Stimulated activated naive CD8-positive, alpha-beta T cell treated with anti-CD3 and anti-CD28 coated beads, Interleukin-15, amount 100 ng/mL, for 72 hours (primary cell): ENCODE measurements around the gene MARK2.

Experiments
- ATAC-seq: fragments of 150-1000 bp; cut with Tn5 transposase; 2 replicates; pipeline ENCODE4 v1.10.0; 2021; ENCODE audit warnings: mild to moderate bottlenecking, moderate library complexity
- DNase-seq, 2 donors: peaks; one replicate each; pipeline ENCODE4 v3.0.0; 2021 to 2022
- H3K27ac Mint-ChIP-seq, 2 donors: one replicate each; pipeline ENCODE4 v1.8.0; 2022; ENCODE audit warnings: mild to moderate bottlenecking in 2 of 2, mixed read lengths in 2 of 2, moderate library complexity in 2 of 2
- H3K27me3 Mint-ChIP-seq: one replicate; pipeline ENCODE4 v1.8.0; 2022; ENCODE audit warnings: mixed read lengths
- H3K4me1 Mint-ChIP-seq: one replicate; pipeline ENCODE4 v1.8.0; 2022; ENCODE audit warnings: mild to moderate bottlenecking, mixed read lengths
- H3K4me3 Mint-ChIP-seq, 2 donors: one replicate each; pipeline ENCODE4 v1.8.0; 2022; ENCODE audit warnings: mild to moderate bottlenecking in 2 of 2, mixed read lengths in 2 of 2, moderate library complexity in 1 of 2
- H3K9me3 Mint-ChIP-seq, 2 donors: one replicate each; pipeline ENCODE4 v1.8.0; 2022; ENCODE audit warnings: mixed read lengths in 2 of 2

Gene MARK2

GRCh38 chr11:63897459-63898146, 58.7 kb downstream of the MARK2 start:
- no peak for ATAC-seq
- Mint-ChIP-seq H3K9me3 (no peaks in the 10 kb centered on the region), H3K27ac (no peak overlapping the region), H3K4me3 (no peak overlapping the region), H3K4me1 (peaks cover under 1% of the 10 kb centered on the region), H3K27me3 (no peaks in the 10 kb centered on the region)
- DNase-seq: no peak

- peak; percentile 58 for ATAC-seq
- Mint-ChIP-seq H3K9me3 (no peaks in the 10 kb centered on the region), H3K4me3 (no peak overlapping the region), H3K4me1 (peaks cover 10% of the 10 kb centered on the region), H3K27ac (peak overlapping the region in 1 of 2 donors; percentile 22), H3K27me3 (no peaks in the 10 kb centered on the region)
- no peak for DNase-seq
Observed at GRCh38 chr11:63901660-63902059, 62.8 kb downstream of the MARK2 start.

GRCh38 chr11:63903884-63904283, 65.0 kb downstream of the MARK2 start:
- ATAC-seq: no peak

GRCh38 chr11:63904743-63905142, 65.8 kb downstream of the MARK2 start:
- Mint-ChIP-seq H3K4me3 (no peak overlapping the region), H3K9me3 (no peaks in the 10 kb centered on the region), H3K27me3 (no peaks in the 10 kb centered on the region), H3K4me1 (peaks cover 18% of the 10 kb centered on the region), H3K27ac (peak overlapping the region; percentile 44 to 52)
- DNase-seq (no peak), ATAC-seq (no peak)

More at GRCh38 chr11:63903884-63904283, 65.0 kb downstream of the MARK2 start:
- Mint-ChIP-seq H3K27me3 (no peaks in the 10 kb centered on the region), H3K4me3 (no peak overlapping the region), H3K4me1 (peaks cover 18% of the 10 kb centered on the region), H3K9me3 (no peaks in the 10 kb centered on the region), H3K27ac (peak overlapping the region in 1 of 2 donors; percentile 9)
- DNase-seq: no peak

GRCh38 chr11:63905179-63905578, 66.3 kb downstream of the MARK2 start:
- H3K27ac Mint-ChIP-seq: peak overlapping the region in 1 of 2 donors; percentile 33
- H3K4me1 Mint-ChIP-seq: peaks cover 18% of the 10 kb centered on the region
- no peak overlapping the region for H3K4me3 Mint-ChIP-seq

GRCh38 chr11:63906087-63906486, 67.2 kb downstream of the MARK2 start:
- Mint-ChIP-seq H3K4me3 (no peak overlapping the region), H3K27me3 (no peaks in the 10 kb centered on the region), H3K4me1 (peaks cover 18% of the 10 kb centered on the region), H3K9me3 (no peaks in the 10 kb centered on the region), H3K27ac (no peak overlapping the region)
- DNase-seq (no peak), ATAC-seq (no peak)

More at GRCh38 chr11:63905179-63905578, 66.3 kb downstream of the MARK2 start:
- no peaks in the 10 kb centered on the region for H3K9me3 Mint-ChIP-seq
- no peak for DNase-seq
- no peaks in the 10 kb centered on the region for H3K27me3 Mint-ChIP-seq
- no peak for ATAC-seq

GRCh38 chr11:63906585-63906984, 67.7 kb downstream of the MARK2 start:
- peaks cover 18% of the 10 kb centered on the region for H3K4me1 Mint-ChIP-seq
- H3K27ac Mint-ChIP-seq: peak overlapping the region in 1 of 2 donors; percentile 93

GRCh38 chr11:63907063-63907462, 68.2 kb downstream of the MARK2 start:
- H3K4me1 Mint-ChIP-seq: peaks cover 18% of the 10 kb centered on the region
- H3K27ac Mint-ChIP-seq: peak overlapping the region in 1 of 2 donors; percentile 48
- DNase-seq (no peak), ATAC-seq (no peak)
- H3K9me3 Mint-ChIP-seq: no peaks in the 10 kb centered on the region
- H3K27me3 Mint-ChIP-seq: no peaks in the 10 kb centered on the region
- H3K4me3 Mint-ChIP-seq: no peak overlapping the region

More at GRCh38 chr11:63906585-63906984, 67.7 kb downstream of the MARK2 start:
- peak; percentile 27 to 41 for DNase-seq
- peak; percentile 47 for ATAC-seq
- Mint-ChIP-seq H3K9me3 (no peaks in the 10 kb centered on the region), H3K27me3 (no peaks in the 10 kb centered on the region), H3K4me3 (no peak overlapping the region)

- peak overlapping the region in 1 of 2 donors; percentile 19 for H3K27ac Mint-ChIP-seq
- H3K9me3 Mint-ChIP-seq: no peaks in the 10 kb centered on the region
- no peaks in the 10 kb centered on the region for H3K27me3 Mint-ChIP-seq
- H3K4me3 Mint-ChIP-seq: no peak overlapping the region
- ATAC-seq (no peak), DNase-seq (no peak)
- peaks cover 18% of the 10 kb centered on the region for H3K4me1 Mint-ChIP-seq
Observed at GRCh38 chr11:63907808-63908530, 69.1 kb downstream of the MARK2 start.

- peak overlapping the region in 1 of 2 donors; percentile 78 for H3K27ac Mint-ChIP-seq
- no peaks in the 10 kb centered on the region for H3K9me3 Mint-ChIP-seq
- DNase-seq (no peak), ATAC-seq (no peak)
- peaks cover 18% of the 10 kb centered on the region for H3K4me1 Mint-ChIP-seq
- H3K27me3 Mint-ChIP-seq: peaks cover 2% of the 10 kb centered on the region
- no peak overlapping the region for H3K4me3 Mint-ChIP-seq
Observed at GRCh38 chr11:63908631-63909401, 69.9 kb downstream of the MARK2 start.

GRCh38 chr11:63909591-63910506, 70.9 kb downstream of the MARK2 start:
- Mint-ChIP-seq H3K4me1 (peaks cover 18% of the 10 kb centered on the region), H3K9me3 (no peaks in the 10 kb centered on the region), H3K27me3 (peaks cover 11% of the 10 kb centered on the region), H3K27ac (no peak overlapping the region), H3K4me3 (no peak overlapping the region)
- no peak for DNase-seq
- ATAC-seq: peak; percentile 6

GRCh38 chr11:63910675-63911074, 71.8 kb downstream of the MARK2 start:
- no peak for ATAC-seq
- Mint-ChIP-seq H3K27ac (no peak overlapping the region), H3K27me3 (peaks cover 19% of the 10 kb centered on the region), H3K4me3 (peak overlapping the region in 1 of 2 donors; percentile 26), H3K9me3 (no peaks in the 10 kb centered on the region), H3K4me1 (peaks cover 25% of the 10 kb centered on the region)
- no peak for DNase-seq

GRCh38 chr11:63911440-63911839, 72.5 kb downstream of the MARK2 start:
- ATAC-seq (no peak), DNase-seq (no peak)
- peaks cover 27% of the 10 kb centered on the region for H3K27me3 Mint-ChIP-seq
- H3K9me3 Mint-ChIP-seq: no peaks in the 10 kb centered on the region
- H3K27ac Mint-ChIP-seq: no peak overlapping the region
- H3K4me3 Mint-ChIP-seq: no peak overlapping the region
- peaks cover 25% of the 10 kb centered on the region for H3K4me1 Mint-ChIP-seq

- Mint-ChIP-seq H3K27me3 (peaks cover 29% of the 10 kb centered on the region), H3K27ac (peak overlapping the region in 1 of 2 donors; percentile 86), H3K9me3 (no peaks in the 10 kb centered on the region), H3K4me3 (no peak overlapping the region), H3K4me1 (peaks cover 23% of the 10 kb centered on the region)
- no peak for DNase-seq
- ATAC-seq: peak; percentile 10
Observed at GRCh38 chr11:63911876-63912275, 73.0 kb downstream of the MARK2 start.

- H3K27ac Mint-ChIP-seq: no peak overlapping the region
- H3K4me3 Mint-ChIP-seq: no peak overlapping the region
- H3K27me3 Mint-ChIP-seq: peaks cover 29% of the 10 kb centered on the region
- no peaks in the 10 kb centered on the region for H3K9me3 Mint-ChIP-seq
- ATAC-seq (no peak), DNase-seq (no peak)
- H3K4me1 Mint-ChIP-seq: peaks cover 20% of the 10 kb centered on the region
Observed at GRCh38 chr11:63912678-63913077, 73.8 kb downstream of the MARK2 start.
